DND-41 (cell line): ENCODE data around the gene CFL1.

Experiments
- ATAC-seq: fragments of 200-7000 bp; cut with Tn5 transposase; 3 replicates; pipeline ENCODE4 v1.9.1; 2021; ENCODE audit warnings: low read depth; ENCODE audit not compliant: insufficient read depth
- DNase-seq: peaks from one replicate; pipeline ENCODE4 v3.0.0-alpha.2; 2020
- H2AFZ ChIP-seq: 2 replicates; pipeline ENCODE4 v1.6.0; 2012; ENCODE audit warnings: low read depth, low read length
- H3K27ac ChIP-seq: 2 replicates; pipeline ENCODE4 v1.5.1; 2012; ENCODE audit warnings: low read length, inconsistent platforms
- H3K27me3 ChIP-seq: fragments of 200-600 bp; sonication (generic); 2 replicates; pipeline ENCODE4 v1.6.0; 2012; ENCODE audit warnings: low read length, mild to moderate bottlenecking, inconsistent platforms; ENCODE audit not compliant: insufficient read depth, poor library complexity
- H3K36me3 ChIP-seq: 2 replicates; pipeline ENCODE4 v1.5.1; 2012; ENCODE audit warnings: low read length, inconsistent platforms; ENCODE audit not compliant: insufficient read depth
- H3K4me1 ChIP-seq: 2 replicates; pipeline ENCODE4 v1.5.1; 2012; ENCODE audit warnings: mild to moderate bottlenecking, low read length; ENCODE audit not compliant: insufficient read depth
- H3K4me2 ChIP-seq: 2 replicates; pipeline ENCODE4 v1.6.0; 2012; ENCODE audit warnings: mild to moderate bottlenecking, moderate library complexity, low read length, inconsistent platforms; ENCODE audit not compliant: insufficient read depth
- H3K4me3 ChIP-seq, 2 experiments: fragments of 200-600 bp in 1 of 2; shearing (Covaris generic) in 1 of 2; 2 replicates each; pipeline ENCODE4 v1.5.1; 2012 to 2016; ENCODE audit warnings: inconsistent platforms in 2 of 2, low read length in 2 of 2, mild to moderate bottlenecking in 2 of 2, low read depth in 1 of 2, moderate library complexity in 1 of 2
- H3K79me2 ChIP-seq: 2 replicates; pipeline ENCODE4 v1.6.0; 2012; ENCODE audit warnings: low read length, inconsistent platforms; ENCODE audit not compliant: insufficient read depth
- H3K9ac ChIP-seq: 2 replicates; pipeline ENCODE4 v1.6.0; 2012; ENCODE audit warnings: low read depth, mild to moderate bottlenecking, inconsistent platforms, low read length, moderate library complexity
- H3K9me3 ChIP-seq: 2 replicates; pipeline ENCODE4 v1.5.1; 2012; ENCODE audit warnings: low read length, moderate library complexity, mild to moderate bottlenecking, inconsistent platforms; ENCODE audit not compliant: insufficient read depth, severe bottlenecking
- H4K20me1 ChIP-seq: 2 replicates; pipeline ENCODE4 v1.6.0; 2012; ENCODE audit warnings: low read length; ENCODE audit not compliant: insufficient read depth
- EZH2 ChIP-seq: IDR thresholded peaks from 3 replicates; pipeline ENCODE4 v1.6.1; 2012; ENCODE audit warnings: borderline replicate concordance, low read depth, mild to moderate bottlenecking, moderate library complexity, low read length, inconsistent platforms; ENCODE audit not compliant: severe bottlenecking
- TF ChIP-seq, protein P1 (sequence below): IDR thresholded peaks from 2 replicates; pipeline ENCODE4 v1.5.1; 2012; ENCODE audit warnings: borderline replicate concordance, low read length, moderate library complexity, mild to moderate bottlenecking; ENCODE audit not compliant: poor library complexity, severe bottlenecking; ENCODE audit errors: extremely low read depth

The CFL1 gene

DNA sequence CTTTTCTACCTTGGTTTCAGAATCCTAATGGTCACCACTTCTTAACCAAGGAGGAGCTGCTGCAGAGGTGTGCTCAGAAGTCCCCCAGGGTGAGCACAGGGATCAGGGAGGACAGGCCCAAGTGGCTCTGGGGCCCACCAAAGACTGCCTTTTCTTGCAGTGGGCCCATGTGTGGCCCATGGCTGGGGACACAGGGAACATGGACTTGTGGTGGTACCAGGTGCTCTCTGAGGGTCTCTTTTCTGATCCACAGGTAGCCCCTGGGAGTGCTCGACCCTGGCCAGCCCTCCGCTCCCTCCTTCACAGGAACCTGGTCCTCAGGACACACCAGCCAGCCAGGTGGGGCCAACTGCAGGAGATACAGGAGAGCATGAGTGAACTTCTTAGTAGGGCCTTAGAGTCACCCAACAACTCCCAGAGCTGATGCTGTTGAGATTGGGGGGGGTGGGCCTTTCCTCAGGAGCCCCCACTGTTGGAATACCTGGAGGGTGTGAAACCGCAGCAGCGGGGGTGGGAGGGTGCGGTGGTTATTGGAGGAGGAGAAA lies 4.3 kb upstream of the CFL1 start:
- H3K27me3 ChIP-seq: no peaks in the 10 kb centered on the region
- H2AFZ ChIP-seq: no peak overlapping the region
- H3K79me2 ChIP-seq: peaks cover 41% of the 10 kb centered on the region
- H3K36me3 ChIP-seq: peaks cover 69% of the 10 kb centered on the region
- peak; percentile 7 for DNase-seq
- no peak overlapping the region for H3K27ac ChIP-seq
- ATAC-seq: no peak
- no peaks in the 10 kb centered on the region for H3K9me3 ChIP-seq
- peak overlapping the region; percentile 79 for H3K9ac ChIP-seq
- peak overlapping the region; percentile 81 for H3K4me2 ChIP-seq
- peak overlapping the region in 1 of 2 experiments; percentile 72; a peak in 2 of 4 replicates for H3K4me3 ChIP-seq
- peaks cover 48% of the 10 kb centered on the region for H4K20me1 ChIP-seq
- TF ChIP-seq EZH2: no peak
- H3K4me1 ChIP-seq: peaks cover 46% of the 10 kb centered on the region

DNA sequence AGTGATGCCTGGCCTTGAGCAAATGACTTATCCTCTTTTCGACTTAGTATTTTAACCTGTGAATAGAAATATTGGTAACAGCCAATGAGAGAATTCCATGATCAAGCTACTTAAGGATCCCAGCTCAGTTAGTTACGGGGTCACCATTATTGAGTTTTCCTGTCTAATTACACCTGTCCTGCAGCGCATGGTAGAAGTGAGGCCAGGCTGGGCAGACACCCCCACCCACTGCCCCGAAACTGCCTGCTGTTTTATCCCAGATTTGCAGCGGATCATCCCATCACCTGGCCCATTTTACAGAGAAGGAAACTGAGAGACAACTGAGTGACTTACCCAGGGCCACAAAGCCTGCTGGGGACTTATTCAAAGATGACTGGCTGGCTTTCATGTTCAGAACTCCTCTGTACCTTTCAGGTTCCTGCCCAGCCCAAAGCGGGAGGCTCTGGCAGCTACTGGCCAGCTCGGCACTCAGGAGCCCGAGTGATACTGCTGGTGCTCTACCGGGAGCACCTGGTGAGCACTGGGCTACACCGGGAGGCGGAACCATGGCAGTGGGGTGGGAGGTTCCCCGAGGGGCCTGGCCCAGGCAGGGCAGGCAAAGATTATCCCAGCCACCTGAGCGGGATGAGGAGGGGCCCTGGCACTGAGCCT lies 3.7 kb upstream of the CFL1 start:
- Histone ChIP-seq H3K4me2 (peak overlapping the region; percentile 81), H3K27me3 (no peaks in the 10 kb centered on the region), H2AFZ (no peak overlapping the region), H4K20me1 (peaks cover 51% of the 10 kb centered on the region), H3K4me1 (peaks cover 49% of the 10 kb centered on the region), H3K36me3 (peaks cover 69% of the 10 kb centered on the region), H3K27ac (peak overlapping the region; percentile 90), H3K4me3 (peak overlapping the region; percentile 72 to 79; a peak in 3 of 4 replicates), H3K9ac (peak overlapping the region; percentile 79), H3K79me2 (peaks cover 47% of the 10 kb centered on the region), H3K9me3 (no peaks in the 10 kb centered on the region)
- TF ChIP-seq, protein P1, sequence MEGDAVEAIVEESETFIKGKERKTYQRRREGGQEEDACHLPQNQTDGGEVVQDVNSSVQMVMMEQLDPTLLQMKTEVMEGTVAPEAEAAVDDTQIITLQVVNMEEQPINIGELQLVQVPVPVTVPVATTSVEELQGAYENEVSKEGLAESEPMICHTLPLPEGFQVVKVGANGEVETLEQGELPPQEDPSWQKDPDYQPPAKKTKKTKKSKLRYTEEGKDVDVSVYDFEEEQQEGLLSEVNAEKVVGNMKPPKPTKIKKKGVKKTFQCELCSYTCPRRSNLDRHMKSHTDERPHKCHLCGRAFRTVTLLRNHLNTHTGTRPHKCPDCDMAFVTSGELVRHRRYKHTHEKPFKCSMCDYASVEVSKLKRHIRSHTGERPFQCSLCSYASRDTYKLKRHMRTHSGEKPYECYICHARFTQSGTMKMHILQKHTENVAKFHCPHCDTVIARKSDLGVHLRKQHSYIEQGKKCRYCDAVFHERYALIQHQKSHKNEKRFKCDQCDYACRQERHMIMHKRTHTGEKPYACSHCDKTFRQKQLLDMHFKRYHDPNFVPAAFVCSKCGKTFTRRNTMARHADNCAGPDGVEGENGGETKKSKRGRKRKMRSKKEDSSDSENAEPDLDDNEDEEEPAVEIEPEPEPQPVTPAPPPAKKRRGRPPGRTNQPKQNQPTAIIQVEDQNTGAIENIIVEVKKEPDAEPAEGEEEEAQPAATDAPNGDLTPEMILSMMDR: no peak
- DNase-seq (no peak), ATAC-seq (no peak)

DNA sequence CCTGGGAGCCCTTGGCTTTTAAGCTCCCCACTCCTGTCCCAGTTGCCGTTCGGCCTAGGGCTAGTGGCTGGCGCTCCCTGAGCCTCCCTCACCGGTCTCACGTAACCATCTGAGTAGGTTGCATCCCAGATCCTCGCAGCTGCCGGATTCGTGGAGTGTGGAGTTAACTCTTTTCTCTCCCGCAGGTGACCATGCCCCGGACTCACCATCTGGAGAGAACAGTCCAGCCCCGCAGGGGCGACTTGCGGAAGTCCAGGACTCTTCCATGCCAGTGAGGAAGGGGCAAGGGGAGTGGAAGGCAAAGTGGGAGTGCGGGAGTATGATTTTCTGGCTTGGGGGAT lies 3.2 kb upstream of the CFL1 start:
- no peak for ATAC-seq
- peak overlapping the region; percentile 81 for H3K4me2 ChIP-seq
- H3K36me3 ChIP-seq: peaks cover 70% of the 10 kb centered on the region
- TF ChIP-seq, protein P1: no peak
- TF ChIP-seq EZH2: no peak
- DNase-seq: no peak
- H3K27me3 ChIP-seq: no peaks in the 10 kb centered on the region
- peaks cover 52% of the 10 kb centered on the region for H3K79me2 ChIP-seq
- 0 out of 2 replicates have a peak overlapping the region, but pooled peaks have one; percentile 71 for H2AFZ ChIP-seq
- peaks cover 54% of the 10 kb centered on the region for H3K4me1 ChIP-seq
- H3K27ac ChIP-seq: peak overlapping the region; percentile 90
- peaks cover 56% of the 10 kb centered on the region for H4K20me1 ChIP-seq
- peak overlapping the region; percentile 72 to 79 for H3K4me3 ChIP-seq
- H3K9me3 ChIP-seq: no peaks in the 10 kb centered on the region
- H3K9ac ChIP-seq: peak overlapping the region; percentile 79

DNA sequence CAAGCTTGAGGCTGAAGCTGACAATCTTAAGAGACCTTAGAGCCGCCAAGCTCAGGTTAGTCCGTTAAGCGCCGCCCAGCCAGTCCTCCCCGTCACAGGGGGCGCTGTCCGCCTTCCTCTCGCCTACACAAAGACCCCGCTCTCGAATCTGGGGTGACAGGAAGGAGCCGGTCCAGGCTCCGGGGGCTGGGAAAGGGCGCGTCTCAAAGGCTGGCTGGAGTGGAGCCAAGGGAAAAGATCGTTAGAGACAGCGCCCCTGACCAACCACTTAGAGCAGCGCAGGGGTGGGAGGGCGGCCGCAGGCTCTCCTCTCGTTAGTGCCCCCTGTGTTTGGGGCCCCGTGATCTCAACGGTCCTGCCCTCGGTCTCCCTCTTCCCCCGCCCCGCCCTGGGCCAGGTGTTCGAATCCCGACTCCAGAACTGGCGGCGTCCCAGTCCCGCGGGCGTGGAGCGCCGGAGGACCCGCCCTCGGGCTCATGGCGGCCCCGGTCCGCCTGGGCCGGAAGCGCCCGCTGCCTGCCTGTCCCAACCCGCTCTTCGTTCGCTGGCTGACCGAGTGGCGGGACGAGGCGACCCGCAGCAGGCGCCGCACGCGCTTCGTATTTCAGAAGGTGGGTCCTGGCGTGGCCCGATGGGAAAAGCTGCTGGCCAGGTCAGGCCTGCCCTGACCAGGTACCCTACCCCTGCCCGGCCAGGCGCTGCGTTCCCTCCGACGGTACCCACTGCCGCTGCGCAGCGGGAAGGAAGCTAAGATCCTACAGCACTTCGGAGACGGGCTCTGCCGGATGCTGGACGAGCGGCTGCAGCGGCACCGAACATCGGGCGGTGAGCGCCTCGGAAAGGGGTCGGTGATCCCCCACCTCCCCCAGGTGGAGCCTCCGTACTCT lies 2.5 kb upstream of the CFL1 start, which contains the start of gene MUS81:
Gene MUS81 (plus strand): TSS at position 156 of the 887 bp plus-strand sequence. CDS start 321 bp downstream, at position 477.
- peak within 1 kb of the TSS; percentile 90 for H3K27ac ChIP-seq
- peak within 1 kb of the TSS; percentile 71 for H2AFZ ChIP-seq
- ATAC-seq: peak; percentile 51
- TF ChIP-seq EZH2: no peak
- TF ChIP-seq, protein P1: peak; percentile 97
- H3K27me3 ChIP-seq: no peaks in the 10 kb centered on the region
- peak within 1 kb of the TSS; percentile 86 for H3K9ac ChIP-seq
- DNase-seq: peak; percentile 97
- peak within 1 kb of the TSS; percentile 72 to 79 for H3K4me3 ChIP-seq
- peaks cover 59% of the 10 kb centered on the region for H4K20me1 ChIP-seq
- no peaks in the 10 kb centered on the region for H3K9me3 ChIP-seq
- peaks cover 60% of the 10 kb centered on the region for H3K4me1 ChIP-seq
- H3K4me2 ChIP-seq: peak within 1 kb of the TSS; percentile 81
- H3K79me2 ChIP-seq: peaks cover 58% of the 10 kb centered on the region
- peaks cover 70% of the 10 kb centered on the region for H3K36me3 ChIP-seq
